GM18867 (cell line): ENCODE results near the gene FAM3A.
"Not testable (repeated sequence)": the region's sequence is repeated elsewhere in the genome, so short reads cannot be mapped to it uniquely, and the experiment has no call there.

Experiments
- ATAC-seq: cut with Tn5 transposase; IDR thresholded peaks from one replicate; pipeline ENCODE4 v1.9.1; 2021; ENCODE audit warnings: mild to moderate bottlenecking, moderate library complexity; ENCODE audit not compliant: unreplicated experiment

FAM3A gene

DNA sequence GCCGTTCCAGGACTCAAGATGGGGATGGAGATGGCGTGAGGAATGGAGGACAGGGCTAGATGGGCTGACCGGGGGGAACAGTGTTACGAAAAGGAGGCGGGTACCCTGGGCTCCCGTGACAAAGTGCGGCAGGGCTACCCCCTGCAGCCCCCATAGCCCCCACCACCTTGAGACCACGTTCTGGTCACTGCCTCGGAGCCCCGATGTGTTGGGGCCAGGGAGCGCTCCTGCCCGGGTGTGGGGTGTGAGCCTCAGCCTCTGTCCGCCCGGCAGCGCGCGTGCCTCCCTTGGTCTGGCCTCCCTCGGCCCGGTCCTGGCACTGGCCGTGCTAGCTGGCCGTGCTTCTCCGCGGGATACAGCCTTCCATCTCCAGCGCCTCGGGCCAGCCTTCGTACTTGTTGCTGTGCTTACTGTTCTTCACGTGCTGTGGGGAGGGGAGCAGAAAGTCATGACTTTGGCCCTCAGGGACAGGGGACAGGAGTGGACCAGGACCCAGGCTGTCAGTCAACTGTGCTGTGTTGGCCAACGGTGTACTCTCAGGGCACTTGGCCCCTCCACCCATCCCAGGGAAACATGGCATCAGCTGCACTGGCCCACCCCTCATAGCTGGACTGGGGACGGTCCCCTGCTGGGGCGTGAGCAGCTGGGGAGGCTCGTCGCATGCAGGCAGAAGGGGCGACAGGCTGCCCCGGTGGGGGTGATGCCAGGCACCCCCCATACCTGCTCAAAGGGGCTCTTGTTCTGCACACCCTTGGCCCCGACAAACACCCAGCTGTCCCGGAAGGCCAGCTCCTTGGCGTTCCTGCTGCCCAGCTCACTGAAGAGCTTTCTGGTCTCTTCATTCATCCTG lies 9.3 kb downstream of the FAM3A start:
- no peak for ATAC-seq

DNA sequence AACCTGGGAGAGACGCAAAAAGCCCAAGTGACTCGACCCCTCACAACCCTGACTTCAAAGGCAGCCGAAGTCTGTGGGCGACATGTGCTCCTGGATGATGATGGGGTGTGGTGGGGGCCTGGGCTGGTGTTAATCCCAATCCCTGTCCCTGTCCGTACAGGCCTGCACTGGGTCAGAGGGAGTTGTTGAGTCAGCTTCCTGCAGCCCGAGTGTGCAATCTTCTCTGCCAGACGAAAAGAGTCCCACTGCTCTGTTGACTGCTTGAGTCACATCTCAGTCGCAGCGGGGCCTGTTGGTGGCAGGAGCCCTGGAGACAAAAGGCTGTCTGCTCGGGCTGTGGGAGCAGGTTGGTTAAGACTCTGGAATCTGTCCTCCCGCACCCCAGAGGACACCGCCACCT lies 10.3 kb downstream of the FAM3A start:
- no peak for ATAC-seq

DNA sequence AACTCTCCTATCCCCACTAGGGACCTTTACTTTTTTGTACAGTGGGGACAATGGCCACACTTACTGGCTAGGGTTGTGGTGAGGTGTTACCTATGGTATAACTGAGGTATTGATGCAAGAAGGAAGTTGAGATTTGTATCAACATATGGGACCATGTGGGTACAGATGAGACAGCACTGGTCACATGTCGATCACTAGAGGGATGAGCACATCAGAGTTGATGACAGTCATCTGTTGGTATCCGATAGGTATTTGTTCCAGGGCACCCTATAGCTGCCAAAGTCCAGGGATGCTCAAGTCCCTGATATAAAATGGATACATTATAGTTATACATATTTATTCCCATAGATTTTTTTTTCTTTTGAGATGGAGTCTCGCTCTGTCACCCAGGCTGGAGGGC lies 13.0 kb downstream of the FAM3A start:
- no peak for ATAC-seq

DNA sequence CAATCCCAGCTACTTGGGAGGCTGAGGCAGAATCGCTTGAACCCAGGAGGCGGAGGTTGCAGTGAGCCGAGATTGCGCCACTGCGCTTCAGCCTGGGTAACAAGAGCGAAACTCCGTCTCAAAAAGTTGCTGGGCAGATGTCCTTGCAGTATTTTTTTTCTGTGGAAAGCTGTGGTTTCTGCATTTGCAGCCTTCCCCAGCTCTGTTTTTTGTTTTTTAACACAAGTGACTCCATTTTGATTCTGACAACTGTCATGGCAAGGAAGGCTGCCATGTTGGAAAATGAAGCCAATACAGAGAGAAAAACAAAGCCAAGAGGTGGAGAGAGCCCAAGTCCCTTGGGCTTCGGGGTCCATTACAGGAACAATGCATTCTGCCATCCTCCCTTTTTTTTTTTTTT lies 13.9 kb downstream of the FAM3A start:
- no peak for ATAC-seq

DNA sequence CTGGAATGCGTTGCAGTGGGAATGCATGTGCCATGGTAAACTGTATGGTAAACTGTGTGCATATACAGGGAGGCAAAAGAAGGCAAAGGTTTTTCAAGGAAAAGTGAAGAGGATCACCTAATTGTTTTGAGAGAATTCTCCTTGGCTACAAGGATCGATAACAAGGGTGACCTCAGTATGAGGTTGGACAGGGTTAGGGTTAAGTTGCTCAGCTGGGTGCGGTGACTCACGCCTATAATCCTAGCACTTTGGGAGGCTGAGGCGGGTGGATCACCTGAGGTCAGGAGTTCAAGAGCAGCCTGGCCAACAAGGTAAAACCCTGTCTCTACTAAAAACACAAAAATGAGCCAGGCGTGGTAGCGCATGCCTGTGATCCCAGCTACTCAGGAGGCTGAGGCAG lies 14.6 kb downstream of the FAM3A start:
- ATAC-seq: not testable (repeated sequence)

DNA sequence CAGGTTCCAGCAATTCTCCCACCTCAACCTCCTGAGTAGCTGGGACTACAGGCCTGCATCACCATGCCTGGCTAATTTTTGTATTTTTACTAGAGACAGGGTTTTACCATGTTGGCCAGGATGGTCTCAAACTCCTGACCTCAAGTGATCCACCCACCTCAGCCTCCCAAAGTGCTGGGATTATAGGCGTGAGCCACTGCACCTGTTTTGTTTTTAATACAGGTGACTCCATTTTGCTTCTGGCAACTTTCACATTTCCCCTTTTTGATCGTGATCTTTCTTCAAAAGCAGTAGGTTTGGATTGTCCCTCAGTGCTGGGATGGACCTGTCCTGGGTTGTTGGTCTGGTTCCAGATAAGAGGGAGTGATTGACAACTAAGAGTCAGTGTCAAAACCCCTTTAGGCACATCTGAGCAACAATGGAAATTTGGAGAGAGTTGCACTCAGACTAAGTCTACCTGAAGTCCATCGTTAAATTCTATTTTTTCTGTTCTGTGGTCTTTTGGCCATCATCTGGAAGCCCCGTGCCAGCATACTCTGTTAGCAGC lies 19.4 kb downstream of the FAM3A start:
- ATAC-seq: not testable (repeated sequence)

DNA sequence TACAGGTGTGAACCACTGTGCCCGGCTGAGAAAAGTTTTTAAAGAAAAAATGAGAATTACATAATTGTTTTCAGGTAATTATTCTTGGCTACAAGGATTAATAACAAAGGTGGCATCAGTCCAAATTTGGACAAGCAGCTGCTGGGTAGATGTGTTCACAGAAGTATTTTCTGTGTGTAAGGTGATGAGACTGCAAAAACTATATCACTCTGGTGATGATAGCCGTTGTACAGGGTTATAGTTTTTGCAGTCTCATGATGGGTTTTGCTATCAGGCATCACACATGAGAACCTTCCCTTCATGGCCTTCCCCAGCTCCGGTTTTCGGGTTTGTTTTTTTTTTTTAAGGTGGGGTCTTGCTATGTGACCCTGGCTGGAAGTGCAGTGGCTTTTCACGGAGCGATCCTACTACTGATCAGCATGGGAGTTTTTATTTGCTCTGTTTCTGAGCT lies 20.5 kb downstream of the FAM3A start:
- no peak for ATAC-seq

DNA sequence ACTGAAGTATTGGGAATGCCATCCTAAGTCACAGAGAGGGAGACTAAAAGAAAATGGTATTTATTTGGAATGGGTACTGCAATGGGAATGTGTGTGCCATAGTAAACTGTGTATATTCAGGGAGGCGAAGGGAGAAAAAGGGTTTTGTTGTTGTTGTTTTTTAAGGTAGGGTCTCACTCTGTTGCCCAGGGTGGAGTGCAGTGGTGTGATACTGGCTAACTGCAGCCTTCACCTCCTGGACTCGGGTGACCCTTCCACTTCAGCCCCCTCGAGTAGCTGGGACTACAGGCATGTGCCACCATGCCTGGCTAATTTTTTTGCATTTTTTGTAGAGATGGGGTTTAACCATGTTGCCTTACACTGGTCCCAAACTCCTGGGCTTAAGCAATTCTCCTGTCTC lies 21.3 kb downstream of the FAM3A start:
- ATAC-seq: no peak

DNA sequence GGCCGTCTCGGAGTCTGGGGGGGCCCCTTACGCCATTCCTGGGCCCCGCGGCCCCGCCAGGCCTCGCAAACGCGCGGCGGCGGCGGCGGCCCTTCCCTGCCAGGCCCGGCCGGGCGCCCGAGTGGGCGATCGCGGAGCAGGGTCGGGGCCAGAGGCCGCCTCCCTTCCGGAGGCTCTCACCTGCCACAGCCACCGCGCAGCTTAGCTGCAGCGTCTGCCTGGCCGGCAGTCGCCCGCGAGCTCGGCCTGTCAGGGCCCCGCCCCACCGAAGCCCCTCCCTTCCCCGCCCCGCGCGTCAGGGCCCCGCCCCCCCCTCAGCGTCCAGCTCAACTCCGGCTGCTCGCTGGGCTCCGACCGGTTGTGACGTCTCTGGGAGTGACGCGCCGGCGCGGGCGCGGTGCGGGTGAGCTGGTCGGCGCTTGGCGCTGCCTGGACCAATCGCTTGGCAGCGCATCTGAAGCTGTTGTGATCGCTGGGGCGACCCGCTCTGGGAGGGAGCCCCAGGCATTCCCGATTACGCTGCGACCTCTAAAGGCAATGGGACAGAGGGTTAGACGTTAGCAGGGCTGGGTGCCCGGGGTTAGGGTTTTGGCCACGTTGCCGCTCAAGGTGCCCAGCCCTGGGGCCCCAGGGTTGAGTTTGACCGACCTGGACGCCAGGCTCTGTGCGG lies 25.5 kb downstream of the FAM3A start, which contains the start of gene SLC10A3:
Gene SLC10A3 (minus strand): TSS at position 216 of the 670 bp plus-strand sequence. CDS start 1,689 bp downstream, outside the sequence.
- peak; percentile 77 for ATAC-seq

DNA sequence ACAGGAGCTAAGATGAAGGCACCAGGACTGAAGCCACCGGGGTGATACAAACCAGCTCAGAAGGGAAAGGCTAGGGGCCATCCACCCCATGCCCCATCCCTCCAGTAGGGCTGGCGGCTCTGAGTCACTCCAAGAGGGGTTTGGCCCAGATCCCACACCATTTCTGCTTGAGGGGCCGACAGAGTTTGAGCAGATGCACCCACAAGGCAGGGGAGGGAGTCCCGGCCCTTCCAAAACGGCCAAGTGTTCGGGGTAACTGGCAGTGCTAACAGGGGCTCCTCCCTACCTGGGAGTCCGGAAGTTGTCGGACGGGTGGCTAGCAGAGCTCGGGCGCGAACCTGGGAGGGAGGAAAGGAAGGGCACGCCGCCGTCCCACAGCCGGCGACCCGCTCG lies 26.0 kb downstream of the FAM3A start:
- peak; percentile 26 for ATAC-seq

DNA sequence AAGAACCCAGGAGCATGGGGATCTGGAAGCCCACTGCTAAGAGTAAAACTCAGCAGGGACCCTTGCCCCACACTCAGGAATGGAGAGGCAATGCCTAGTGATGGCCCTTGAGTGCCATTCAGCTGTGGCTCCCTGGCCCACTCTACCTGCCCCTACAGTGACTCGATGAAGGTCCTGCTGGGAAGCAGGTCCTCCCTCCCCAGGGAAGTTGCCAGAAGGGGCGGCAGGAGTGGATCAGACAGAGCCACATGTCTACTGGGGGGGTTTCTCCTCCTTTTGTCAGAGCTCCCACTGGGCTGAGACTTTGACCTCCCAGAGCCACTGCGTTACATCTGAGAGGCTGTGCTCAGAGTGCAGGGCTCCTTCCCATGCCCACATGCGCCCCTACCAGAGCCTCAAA lies 26.9 kb downstream of the FAM3A start:
- no peak for ATAC-seq

DNA sequence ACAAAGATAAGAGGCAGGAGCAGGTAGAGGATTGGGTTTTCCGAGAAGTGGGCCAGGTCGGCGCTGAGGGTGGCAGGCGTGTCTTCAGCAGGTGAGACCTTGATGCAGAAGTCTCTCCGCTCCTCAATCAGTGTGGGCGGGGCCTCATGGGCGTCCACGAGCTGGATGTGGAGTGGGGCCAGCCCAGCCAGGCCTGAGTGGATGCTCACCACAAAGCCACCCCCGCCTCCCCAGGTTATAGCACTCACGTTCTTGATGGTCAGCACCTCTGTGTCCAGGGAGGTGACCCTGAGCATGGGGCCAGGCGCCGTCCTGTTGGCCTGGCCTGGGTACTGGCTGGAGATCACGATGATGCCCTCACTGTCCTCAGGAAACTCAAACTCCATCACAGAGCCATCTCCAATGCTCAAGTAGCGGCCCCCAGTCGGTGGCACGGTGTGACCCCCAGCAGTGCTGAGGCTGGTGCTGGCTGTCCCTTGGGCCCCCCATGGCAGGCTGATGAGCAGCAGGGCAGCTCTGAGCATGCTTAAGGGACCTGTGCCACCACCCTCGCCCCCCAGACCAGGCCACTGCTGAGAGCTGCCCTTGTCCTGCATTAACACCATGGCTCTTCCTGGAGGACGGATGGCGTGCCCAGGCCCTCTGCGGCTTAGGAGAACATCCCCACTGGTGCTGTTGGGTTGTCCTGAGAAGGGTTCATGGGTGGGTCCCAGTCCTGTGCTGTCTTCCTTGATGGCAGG lies 27.5 kb downstream of the FAM3A start:
- no peak for ATAC-seq

DNA sequence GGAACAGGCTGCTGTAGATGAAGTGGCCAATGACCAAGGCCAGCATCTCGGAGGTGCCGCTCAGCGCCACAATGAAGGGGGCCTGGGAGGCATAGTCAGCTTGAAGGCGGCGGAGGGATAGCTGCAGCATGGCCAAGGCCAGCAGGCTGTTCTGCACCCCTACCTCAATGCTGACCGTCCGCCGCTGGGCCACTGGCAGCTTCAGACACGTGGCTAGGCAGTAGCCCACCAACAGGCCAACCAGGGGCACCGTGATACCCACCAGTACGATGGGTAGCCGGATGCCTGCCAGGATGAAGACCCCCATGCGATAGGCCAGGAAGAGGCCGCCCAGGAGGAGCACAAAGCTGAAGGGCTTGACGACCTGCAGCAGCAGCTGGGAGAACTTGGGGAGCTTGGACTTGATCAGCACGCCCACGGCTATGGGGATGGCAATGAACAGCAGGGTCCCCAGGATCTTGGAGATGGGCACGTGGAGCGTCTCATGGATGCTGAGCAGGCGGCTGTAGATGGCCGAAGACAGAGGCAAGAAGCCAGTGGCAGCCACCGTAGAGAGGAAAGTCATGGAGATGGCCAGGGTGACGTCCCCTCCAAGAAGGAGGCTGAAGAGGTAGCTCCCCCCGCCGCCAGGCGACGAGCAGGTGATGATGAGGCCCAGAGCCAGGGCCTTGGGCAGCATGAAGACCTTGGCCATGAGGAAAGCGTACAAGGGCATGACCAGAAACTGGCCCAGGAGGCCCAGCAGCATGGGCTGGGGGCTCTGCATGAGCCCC lies 28.3 kb downstream of the FAM3A start:
- no peak for ATAC-seq

DNA sequence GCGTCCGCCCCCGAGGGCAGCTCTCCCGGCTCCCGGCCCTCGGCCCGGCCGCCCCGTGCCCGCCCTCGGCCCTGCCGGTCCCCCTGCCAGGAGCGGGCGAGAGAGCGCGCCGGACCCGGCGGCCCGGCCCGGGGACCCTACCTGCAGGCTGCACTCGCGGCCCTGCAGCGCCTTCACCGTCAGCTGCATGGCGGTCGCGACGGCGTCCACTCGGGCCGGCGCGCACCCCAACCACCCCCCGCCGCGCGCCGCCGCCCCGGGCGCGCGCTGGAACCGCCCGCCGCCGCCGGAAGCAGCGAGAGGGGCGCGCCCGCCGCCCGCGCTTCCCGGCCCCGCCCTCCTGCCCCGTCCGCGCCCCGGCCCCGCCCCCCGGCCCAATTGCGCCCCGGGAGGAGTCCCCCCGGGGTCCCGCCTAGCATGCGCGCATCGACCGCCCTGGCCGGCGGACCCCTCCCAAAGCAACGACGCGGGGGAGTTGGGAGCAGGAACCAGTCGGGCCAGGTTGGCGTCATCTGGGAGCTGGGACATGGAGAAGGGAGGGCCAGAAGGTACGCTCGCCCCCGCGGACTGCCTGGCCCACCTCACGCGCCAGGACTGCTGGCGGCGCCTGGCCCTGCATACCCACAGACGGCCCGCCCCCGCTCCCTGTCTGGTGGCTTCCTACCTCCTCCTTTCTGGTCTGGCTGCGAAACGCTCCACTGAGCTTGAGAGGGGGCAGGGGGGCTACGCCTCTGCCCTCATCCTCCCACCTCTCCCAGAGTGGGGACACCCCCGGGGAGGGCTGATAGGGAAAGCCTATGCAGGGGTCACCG lies 29.4 kb downstream of the FAM3A start, which contains the start of gene UBL4A:
Gene UBL4A (minus strand): TSS at position 220 of the 812 bp plus-strand sequence. CDS start 31 bp downstream, at position 189.
- ATAC-seq: peak; percentile 21

DNA sequence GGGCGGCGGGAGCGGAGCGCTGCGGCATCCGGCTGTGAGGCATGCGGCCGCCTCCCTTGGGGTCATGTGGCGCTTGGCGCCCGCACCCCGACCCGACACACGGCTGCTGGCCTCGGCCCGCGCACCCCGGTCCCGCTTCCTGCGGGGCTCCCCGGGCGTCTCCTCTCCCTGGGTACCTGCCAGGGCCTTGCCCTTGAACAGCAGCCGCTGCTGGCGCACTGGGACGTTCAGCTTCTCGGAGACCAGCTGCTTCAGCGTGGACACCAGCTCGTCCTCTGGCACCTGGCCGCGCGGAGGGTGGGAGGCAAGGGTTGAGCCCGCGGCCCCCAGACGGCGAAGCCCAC lies 30.0 kb downstream of the FAM3A start:
- peak; percentile 2 for ATAC-seq

DNA sequence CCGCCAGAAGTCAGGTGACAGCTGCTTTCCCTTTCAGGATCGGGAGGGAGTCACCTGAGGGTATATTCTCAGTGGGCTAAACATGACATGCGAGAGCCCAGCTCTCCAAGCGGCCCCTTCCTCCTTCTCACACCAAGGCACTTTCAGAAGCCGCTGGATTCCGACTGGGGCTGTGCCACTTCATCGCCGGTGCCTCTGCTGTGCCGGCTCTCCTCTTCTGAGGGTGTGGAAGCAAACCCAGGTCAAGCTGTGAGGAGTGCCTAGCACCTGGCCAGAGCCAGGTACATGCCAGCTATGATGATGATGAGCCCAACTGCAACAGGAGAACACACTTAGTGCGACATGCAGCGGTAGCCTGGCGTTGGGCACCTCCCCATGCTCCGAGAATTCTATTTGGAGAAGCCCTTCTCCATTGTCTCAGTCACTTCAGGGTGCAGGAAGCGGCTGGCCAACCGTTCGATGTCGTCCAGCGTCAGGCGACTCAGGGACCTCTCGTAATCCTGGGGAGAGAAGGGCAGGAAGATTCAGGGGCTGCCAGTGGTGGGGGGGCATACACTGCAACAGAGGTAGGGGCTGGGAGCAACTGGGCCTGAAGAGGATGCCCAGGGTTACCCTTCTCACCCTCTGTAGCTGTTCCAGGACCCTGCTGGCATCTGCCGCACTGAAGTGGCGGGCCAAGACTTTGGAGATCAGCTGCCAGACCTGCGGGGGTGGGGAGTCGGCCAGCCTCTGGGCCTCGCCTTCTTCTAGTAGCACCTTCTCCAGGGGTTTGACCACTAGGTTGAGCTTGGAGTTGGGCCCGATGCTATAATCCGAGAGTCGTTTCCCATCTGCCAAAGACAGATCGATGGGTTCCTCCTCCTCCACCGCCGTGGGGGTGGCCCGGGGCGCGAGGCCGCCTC lies 30.6 kb downstream of the FAM3A start:
- no peak for ATAC-seq

DNA sequence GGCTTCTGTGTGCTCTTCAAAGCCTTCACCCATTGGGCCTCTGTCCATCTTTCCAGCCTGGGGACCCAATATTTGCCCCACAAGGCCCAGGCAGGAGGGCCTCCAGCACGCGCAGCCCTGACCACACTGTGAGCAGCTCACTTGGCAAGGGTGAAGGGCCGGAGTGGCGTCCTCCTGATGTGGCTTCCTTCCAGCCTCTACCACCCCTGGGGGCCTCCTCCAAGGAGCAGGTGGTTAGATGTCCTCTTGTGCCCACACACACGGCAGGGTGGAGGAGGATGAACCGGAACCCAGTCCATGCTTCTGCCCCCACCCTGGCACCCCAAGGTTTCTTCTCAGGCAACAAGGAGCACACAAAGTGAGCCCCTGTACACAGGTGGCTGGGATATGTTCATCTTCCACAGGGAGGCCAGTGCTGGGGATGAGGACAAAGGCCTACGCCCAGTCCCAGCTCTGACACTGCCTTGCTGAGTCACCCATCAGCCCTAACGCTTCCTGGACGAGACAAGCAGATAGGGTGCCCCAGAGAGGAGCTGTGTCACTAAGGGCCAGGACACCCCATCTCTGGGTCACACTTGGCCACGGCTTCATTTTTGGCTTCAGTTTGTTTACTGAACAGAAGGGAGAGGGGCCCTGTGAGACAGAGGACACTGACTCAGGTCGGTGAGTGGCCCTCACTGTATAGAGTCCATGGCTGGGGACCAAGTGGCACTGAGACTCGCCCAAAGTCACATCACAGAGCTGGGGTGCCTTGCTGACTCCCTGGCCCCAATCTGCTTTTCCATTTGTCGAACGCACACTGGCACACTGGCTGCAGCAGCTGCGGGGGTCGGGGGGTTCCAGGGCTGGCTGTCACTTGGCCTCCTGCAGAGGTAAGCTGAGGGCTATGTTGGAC lies 31.5 kb downstream of the FAM3A start:
- no peak for ATAC-seq

DNA sequence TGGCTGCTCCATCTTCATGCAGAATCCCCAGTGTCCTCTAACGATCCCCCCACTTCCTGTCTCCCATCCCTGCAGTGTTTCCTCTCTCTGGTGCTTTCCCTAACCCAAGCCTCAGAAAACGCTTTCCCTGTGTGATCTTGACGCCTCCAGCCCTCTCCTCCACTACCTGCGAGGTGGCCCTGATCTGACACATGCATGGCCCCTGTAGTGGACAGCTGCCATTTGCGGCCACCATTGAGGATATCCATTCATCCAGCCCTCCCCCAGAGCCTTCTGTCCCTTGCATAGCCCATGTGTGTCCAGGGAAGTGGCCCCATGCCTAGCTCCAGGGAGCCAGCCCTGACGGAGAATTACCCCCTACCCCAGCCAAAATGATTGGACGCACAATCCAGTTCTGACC lies 32.7 kb downstream of the FAM3A start:
- no peak for ATAC-seq
